SK-N-SH treated with all-trans-retinoic acid at 6 μM for 48 hours (cell line): ENCODE data around the gene SUSD4.

ENCODE experiments used
- ATAC-seq: fragments of 200-7000 bp; cut with Tn5 transposase; 3 replicates; pipeline ENCODE4 v1.9.1; 2020; ENCODE audit warnings: mild to moderate bottlenecking, moderate library complexity
- ARNTL ChIP-seq: fragments of 450-650 bp; formaldehyde crosslinking; IDR thresholded peaks from 2 replicates; pipeline ENCODE4 v1.5.0; 2020; ENCODE audit warnings: low read depth, mild to moderate bottlenecking, moderate library complexity, borderline replicate concordance
- BACH2 ChIP-seq: fragments of 250-450 bp; sonication (Bioruptor Pico); IDR thresholded peaks from 2 replicates; pipeline ENCODE4 v1.9.0; 2021; ENCODE audit warnings: mild to moderate bottlenecking, borderline replicate concordance
- CSDC2 ChIP-seq: fragments of 250-450 bp; sonication (Bioruptor Pico); IDR thresholded peaks from 2 replicates; pipeline ENCODE4 v1.5.0; 2020; ENCODE audit warnings: mild to moderate bottlenecking, moderate library complexity
- CSRNP3 ChIP-seq: fragments of 250-450 bp; sonication (Bioruptor Pico); IDR thresholded peaks from 2 replicates; pipeline ENCODE4 v1.5.1; 2021; ENCODE audit warnings: mild to moderate bottlenecking, moderate library complexity
- ESRRG ChIP-seq: fragments of 250-450 bp; sonication (Bioruptor Pico); IDR thresholded peaks from 2 replicates; pipeline ENCODE4 v1.6.1; 2021; ENCODE audit warnings: mild to moderate bottlenecking
- ISL1 ChIP-seq: fragments of 250-450 bp; sonication (Bioruptor Pico); IDR thresholded peaks from 2 replicates; pipeline ENCODE4 v2.1.2; 2022; ENCODE audit warnings: mild to moderate bottlenecking, moderate library complexity
- OSR1 ChIP-seq: fragments of 250-450 bp; sonication (Bioruptor Pico); IDR thresholded peaks from 2 replicates; pipeline ENCODE4 v1.8.0; 2022; ENCODE audit warnings: moderate library complexity, mild to moderate bottlenecking, inconsistent platforms
- PATZ1 ChIP-seq: fragments of 250-450 bp; sonication (Bioruptor Pico); IDR thresholded peaks from 2 replicates; pipeline ENCODE4 v1.8.0; 2020; ENCODE audit warnings: mild to moderate bottlenecking, moderate library complexity, borderline replicate concordance
- POU6F1 ChIP-seq: fragments of 250-450 bp; sonication (Bioruptor Pico); IDR thresholded peaks from 2 replicates; pipeline ENCODE4 v1.8.0; 2021; ENCODE audit warnings: low read depth, mild to moderate bottlenecking, moderate library complexity, borderline replicate concordance
- PPARA ChIP-seq: fragments of 250-450 bp; sonication (Bioruptor Pico); IDR thresholded peaks from 2 replicates; pipeline ENCODE4 v1.5.0; 2020; ENCODE audit warnings: mild to moderate bottlenecking, borderline replicate concordance
- RARB ChIP-seq: fragments of 250-450 bp; sonication (Bioruptor Pico); IDR thresholded peaks from 2 replicates; pipeline ENCODE4 v1.8.0; 2021; ENCODE audit warnings: mild to moderate bottlenecking, moderate library complexity
- SNAI2 ChIP-seq: fragments of 250-450 bp; sonication (Bioruptor Pico); IDR thresholded peaks from 2 replicates; pipeline ENCODE4 v1.5.0; 2020; ENCODE audit warnings: mild to moderate bottlenecking, moderate library complexity
- TCF4 ChIP-seq: fragments of 250-450 bp; sonication (Bioruptor Pico); IDR thresholded peaks from 2 replicates; pipeline ENCODE4 v1.8.0; 2021; ENCODE audit warnings: mild to moderate bottlenecking, moderate library complexity, borderline replicate concordance
- TOX ChIP-seq: fragments of 250-450 bp; sonication (Bioruptor Pico); IDR thresholded peaks from 2 replicates; pipeline ENCODE4 v1.8.0; 2021; ENCODE audit warnings: mild to moderate bottlenecking, moderate library complexity, borderline replicate concordance
- TSHZ2 ChIP-seq: fragments of 250-450 bp; sonication (Bioruptor Pico); IDR thresholded peaks from 2 replicates; pipeline ENCODE4 v1.5.0; 2020; ENCODE audit warnings: mild to moderate bottlenecking, moderate library complexity
- ZC3H10 ChIP-seq: fragments of 250-450 bp; sonication (Bioruptor Pico); IDR thresholded peaks from 2 replicates; pipeline ENCODE4 v1.5.1; 2021; ENCODE audit warnings: mild to moderate bottlenecking, moderate library complexity
- ZFP3 ChIP-seq: fragments of 250-450 bp; sonication (Bioruptor Pico); IDR thresholded peaks from 2 replicates; pipeline ENCODE4 v1.5.0; 2020; ENCODE audit warnings: mild to moderate bottlenecking, moderate library complexity
- ZFP30 ChIP-seq: fragments of 450-650 bp; formaldehyde crosslinking; IDR thresholded peaks from 2 replicates; pipeline ENCODE4 v1.5.0; 2022; ENCODE audit warnings: mild to moderate bottlenecking, moderate library complexity
- ZNF565 ChIP-seq: fragments of 450-650 bp; formaldehyde crosslinking; conservative IDR thresholded peaks from 2 replicates; pipeline ENCODE4 v1.5.0; 2020; ENCODE audit warnings: low read depth, mild to moderate bottlenecking, moderate library complexity
- ZNF70 ChIP-seq: fragments of 450-650 bp; formaldehyde crosslinking; IDR thresholded peaks from 2 replicates; pipeline ENCODE4 v1.5.0; 2020; ENCODE audit warnings: mild to moderate bottlenecking, moderate library complexity
- ZNF8 ChIP-seq: fragments of 450-650 bp; formaldehyde crosslinking; IDR thresholded peaks from 2 replicates; pipeline ENCODE4 v1.5.0; 2020; ENCODE audit warnings: mild to moderate bottlenecking, moderate library complexity

The SUSD4 gene

GRCh38 chr1:223198628-223198965, 165.4 kb downstream of the SUSD4 start (continued):
- TF ChIP-seq RARB (CRISPR knock-in tag): no peak
- no peak for TF ChIP-seq BACH2 (CRISPR knock-in tag)
- no peak for TF ChIP-seq TCF4
- TF ChIP-seq CSDC2 (CRISPR knock-in tag): no peak

GRCh38 chr1:223197923-223198627, 165.9 kb downstream of the SUSD4 start:
- no peak for ATAC-seq
- no peak for TF ChIP-seq CSDC2 (CRISPR knock-in tag)
- no peak for TF ChIP-seq TOX (CRISPR knock-in tag)
- no peak for TF ChIP-seq ZNF70 (CRISPR knock-in tag)

- no peak for TF ChIP-seq ISL1 (CRISPR knock-in tag)
- TF ChIP-seq ZC3H10 (CRISPR knock-in tag): no peak
- no peak for TF ChIP-seq OSR1 (CRISPR knock-in tag)
- no peak for TF ChIP-seq POU6F1 (CRISPR knock-in tag)
- no peak for TF ChIP-seq ZFP3
- no peak for TF ChIP-seq ESRRG (CRISPR knock-in tag)
- no peak for TF ChIP-seq ZFP30 (CRISPR knock-in tag)
- no peak for TF ChIP-seq TOX (CRISPR knock-in tag)
- TF ChIP-seq ZNF565: no peak
- TF ChIP-seq PPARA (CRISPR knock-in tag): no peak
- TF ChIP-seq CSDC2 (CRISPR knock-in tag): no peak
- no peak for TF ChIP-seq BACH2 (CRISPR knock-in tag)
- no peak for TF ChIP-seq ZNF70 (CRISPR knock-in tag)
- TF ChIP-seq SNAI2 (CRISPR knock-in tag): no peak
- no peak for ATAC-seq
Observed at GRCh38 chr1:223189903-223190724, 173.9 kb downstream of the SUSD4 start.

GRCh38 chr1:223189525-223189902, 174.5 kb downstream of the SUSD4 start:
- TF ChIP-seq ISL1 (CRISPR knock-in tag): no peak
- TF ChIP-seq ARNTL (CRISPR knock-in tag): no peak
- no peak for TF ChIP-seq SNAI2 (CRISPR knock-in tag)
- no peak for TF ChIP-seq ZFP30 (CRISPR knock-in tag)
- TF ChIP-seq OSR1 (CRISPR knock-in tag): no peak
- TF ChIP-seq TSHZ2 (CRISPR knock-in tag): no peak
- no peak for TF ChIP-seq BACH2 (CRISPR knock-in tag)
- TF ChIP-seq TOX (CRISPR knock-in tag): no peak
- TF ChIP-seq POU6F1 (CRISPR knock-in tag): no peak
- TF ChIP-seq ZC3H10 (CRISPR knock-in tag): no peak
- no peak for TF ChIP-seq PATZ1 (CRISPR knock-in tag)
- TF ChIP-seq ZNF8: no peak
- TF ChIP-seq PPARA (CRISPR knock-in tag): no peak
- no peak for TF ChIP-seq CSDC2 (CRISPR knock-in tag)
- no peak for TF ChIP-seq CSRNP3 (CRISPR knock-in tag)
- no peak for ATAC-seq
